PC-9 (cell line): ENCODE data around the gene COL5A1. TPM values are rescaled to one million over a fixed set of nuclear protein-coding genes. Genes with fewer than 3 reads are reported as not detected.

Source experiments
- BruUV-seq: library from RNA; stranded (reverse); fragments of 400-500 nt; replicated peaks from 2 replicates; lab custom pipeline; 2021; lab: Mats Ljungman, UMichigan
- CTCF ChIA-PET: fragments of 300-600 bp; sonication (Branson Sonifier 250); formaldehyde crosslinking; loops from one replicate; lab custom pipeline; 2022; ENCODE audit warnings: antibody characterized with exemption; lab: Charles Lee
- POLR2A ChIA-PET: fragments of 300-600 bp; sonication (Branson Sonifier 250); formaldehyde crosslinking; loops from one replicate; lab custom pipeline; 2022; ENCODE audit warnings: antibody characterized with exemption; ENCODE audit not compliant: unreplicated experiment; lab: Charles Lee
- DNase-seq, 2 experiments: peaks; one replicate each; pipeline versions ENCODE4 v3.0.0 to v3.0.0-alpha.2; 2015 to 2022; ENCODE audit warnings: mixed read lengths in 1 of 2
- H2AFZ ChIP-seq: fragments of 200-600 bp; sonication (generic); 2 replicates; pipeline ENCODE4 v1.8.1; 2017; ENCODE audit warnings: antibody characterized with exemption
- H3F3A ChIP-seq: fragments of 200-600 bp; sonication (generic); 2 replicates; pipeline ENCODE4 v1.8.1; 2017; ENCODE audit warnings: antibody characterized with exemption, mild to moderate bottlenecking, low read depth; ENCODE audit not compliant: insufficient read depth
- H3K27ac ChIP-seq: fragments of 200-600 bp; sonication (generic); 2 replicates; pipeline ENCODE4 v1.6.1; 2016; ENCODE audit warnings: mixed run types
- H3K27me3 ChIP-seq: fragments of 200-600 bp; sonication (generic); 2 replicates; pipeline ENCODE4 v1.6.1; 2016; ENCODE audit warnings: low read depth, mixed run types; ENCODE audit not compliant: insufficient read depth
- H3K36me3 ChIP-seq: fragments of 200-600 bp; sonication (generic); 2 replicates; pipeline ENCODE4 v1.6.1; 2016; ENCODE audit warnings: low read depth, mixed run types
- H3K4me1 ChIP-seq: fragments of 200-600 bp; sonication (generic); replicated peaks from 2 replicates; pipeline ENCODE4 v1.6.1; 2016; ENCODE audit warnings: mixed run types; ENCODE audit not compliant: insufficient read depth
- H3K4me2 ChIP-seq: fragments of 200-600 bp; sonication (generic); 2 replicates; pipeline ENCODE4 v1.6.1; 2017; ENCODE audit warnings: mixed run types
- H3K4me3 ChIP-seq: fragments of 200-600 bp; sonication (generic); 2 replicates; pipeline ENCODE4 v1.6.1; 2016; ENCODE audit warnings: mixed run types
- H3K79me2 ChIP-seq: fragments of 200-600 bp; sonication (generic); 2 replicates; pipeline ENCODE4 v1.6.1; 2017; ENCODE audit warnings: low read depth, mixed run types
- H3K9me2 ChIP-seq: fragments of 200-600 bp; sonication (generic); 2 replicates; pipeline ENCODE4 v1.8.1; 2017; ENCODE audit warnings: mild to moderate bottlenecking; ENCODE audit not compliant: insufficient read depth
- H3K9me3 ChIP-seq: fragments of 200-600 bp; sonication (generic); 2 replicates; pipeline ENCODE4 v1.8.1; 2016; ENCODE audit warnings: low read depth; ENCODE audit not compliant: insufficient read depth
- H4K20me1 ChIP-seq: fragments of 200-600 bp; sonication (generic); 2 replicates; pipeline ENCODE4 v1.8.1; 2017; ENCODE audit not compliant: insufficient read depth
- EZH2 ChIP-seq: fragments of 200-600 bp; sonication (generic); IDR thresholded peaks from 2 replicates; pipeline ENCODE4 v1.8.0; 2017; ENCODE audit warnings: antibody characterized with exemption, low read depth
- intact Hi-C: fragments of 100-400 bp; cut with micrococcal nuclease; formaldehyde crosslinking; loops from one replicate; pipeline ENCODE4 v1.10.0; 2022; ENCODE audit not compliant: unreplicated experiment
- total RNA-seq: library from RNA; stranded (reverse); gene quantifications from 2 replicates; pipeline ENCODE4 v1.2.3, GENCODE V29; 2021
- TF ChIP-seq, protein P1 (sequence below): fragments of 200-600 bp; sonication (generic); conservative IDR thresholded peaks from 2 replicates; pipeline ENCODE4 v1.6.1; 2017; ENCODE audit warnings: mixed run types, antibody characterized with exemption, mild to moderate bottlenecking, moderate library complexity

Gene COL5A1
- total RNA-seq, 1 experiment from 2014 or later = 15.2 TPM

DNA sequence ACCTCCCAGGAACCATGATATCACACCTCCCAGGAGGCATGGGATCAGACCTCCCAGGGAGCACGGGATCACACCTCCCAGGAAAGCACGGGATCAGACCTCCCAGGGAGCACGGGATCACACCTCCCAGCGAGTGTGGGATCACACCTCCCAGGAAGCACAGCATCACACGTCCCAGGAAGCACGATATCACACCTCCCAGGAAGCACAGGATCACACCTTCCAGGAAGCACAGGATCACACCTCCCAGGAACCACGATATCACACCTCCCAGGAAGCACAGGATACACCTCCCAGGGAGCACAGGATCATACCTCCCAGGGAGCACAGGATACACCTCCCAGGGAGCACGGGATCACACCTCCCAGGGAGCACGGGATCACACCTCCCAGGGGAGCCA is 209.0 kb downstream of the COL5A1 start:
- H3F3A ChIP-seq = no peaks in the 10 kb centered on the region
- H2AFZ ChIP-seq = no peak overlapping the region
- H3K36me3 ChIP-seq = no peaks in the 10 kb centered on the region
- no peaks in the 10 kb centered on the region for H3K9me3 ChIP-seq
- ChIA-PET CTCF (no interaction called here), POLR2A (no interaction called here)
- H3K9me2 ChIP-seq = no peaks in the 10 kb centered on the region
- H4K20me1 ChIP-seq = no peaks in the 10 kb centered on the region
- H3K27me3 ChIP-seq = peaks cover 22% of the 10 kb centered on the region
- H3K4me2 ChIP-seq = no peak overlapping the region
- no peaks in the 10 kb centered on the region for H3K79me2 ChIP-seq
- TF ChIP-seq, protein P1, sequence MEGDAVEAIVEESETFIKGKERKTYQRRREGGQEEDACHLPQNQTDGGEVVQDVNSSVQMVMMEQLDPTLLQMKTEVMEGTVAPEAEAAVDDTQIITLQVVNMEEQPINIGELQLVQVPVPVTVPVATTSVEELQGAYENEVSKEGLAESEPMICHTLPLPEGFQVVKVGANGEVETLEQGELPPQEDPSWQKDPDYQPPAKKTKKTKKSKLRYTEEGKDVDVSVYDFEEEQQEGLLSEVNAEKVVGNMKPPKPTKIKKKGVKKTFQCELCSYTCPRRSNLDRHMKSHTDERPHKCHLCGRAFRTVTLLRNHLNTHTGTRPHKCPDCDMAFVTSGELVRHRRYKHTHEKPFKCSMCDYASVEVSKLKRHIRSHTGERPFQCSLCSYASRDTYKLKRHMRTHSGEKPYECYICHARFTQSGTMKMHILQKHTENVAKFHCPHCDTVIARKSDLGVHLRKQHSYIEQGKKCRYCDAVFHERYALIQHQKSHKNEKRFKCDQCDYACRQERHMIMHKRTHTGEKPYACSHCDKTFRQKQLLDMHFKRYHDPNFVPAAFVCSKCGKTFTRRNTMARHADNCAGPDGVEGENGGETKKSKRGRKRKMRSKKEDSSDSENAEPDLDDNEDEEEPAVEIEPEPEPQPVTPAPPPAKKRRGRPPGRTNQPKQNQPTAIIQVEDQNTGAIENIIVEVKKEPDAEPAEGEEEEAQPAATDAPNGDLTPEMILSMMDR = no peak
- TF ChIP-seq EZH2 = no peak
- no peak overlapping the region for H3K4me3 ChIP-seq
- H3K4me1 ChIP-seq = no peaks in the 10 kb centered on the region
- DNase-seq = no peak
- intact Hi-C loops = no loop called here
- no peak overlapping the region for H3K27ac ChIP-seq
- BruUV-seq = no TSS peak

DNA sequence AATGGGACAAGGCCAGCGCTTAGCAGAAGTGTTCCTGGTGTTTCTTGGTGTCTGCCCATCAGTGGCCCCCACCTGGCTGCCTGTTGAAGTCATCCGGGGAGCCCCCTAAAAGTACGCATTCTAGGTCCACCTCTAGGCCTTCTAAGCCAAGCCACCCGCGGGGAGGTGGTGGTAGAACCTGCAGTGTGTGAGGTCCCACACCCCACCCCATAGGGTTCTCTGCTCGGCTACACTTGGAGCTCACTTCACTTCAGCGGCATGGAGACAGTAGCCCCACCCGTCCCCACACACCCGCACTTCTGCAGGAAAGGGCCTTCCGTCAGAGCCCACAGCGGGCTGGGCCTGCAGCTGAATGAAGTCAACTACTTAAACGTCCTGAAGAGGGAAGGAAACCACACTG is 209.4 kb downstream of the COL5A1 start:
- no peaks in the 10 kb centered on the region for H3K36me3 ChIP-seq
- BruUV-seq = no TSS peak
- no peak overlapping the region for H3K4me2 ChIP-seq
- no peaks in the 10 kb centered on the region for H4K20me1 ChIP-seq
- CTCF ChIA-PET = no interaction called here
- H2AFZ ChIP-seq = no peak overlapping the region
- no peak overlapping the region for H3K27ac ChIP-seq
- no peaks in the 10 kb centered on the region for H3K4me1 ChIP-seq
- H3K9me3 ChIP-seq = no peaks in the 10 kb centered on the region
- no peaks in the 10 kb centered on the region for H3K9me2 ChIP-seq
- intact Hi-C loops = no loop called here
- H3K79me2 ChIP-seq = no peaks in the 10 kb centered on the region
- DNase-seq = no peak
- H3F3A ChIP-seq = no peaks in the 10 kb centered on the region
- POLR2A ChIA-PET = no interaction called here
- H3K4me3 ChIP-seq = no peak overlapping the region
- TF ChIP-seq, protein P1 = no peak
- no peak for TF ChIP-seq EZH2
- peaks cover 23% of the 10 kb centered on the region for H3K27me3 ChIP-seq

DNA sequence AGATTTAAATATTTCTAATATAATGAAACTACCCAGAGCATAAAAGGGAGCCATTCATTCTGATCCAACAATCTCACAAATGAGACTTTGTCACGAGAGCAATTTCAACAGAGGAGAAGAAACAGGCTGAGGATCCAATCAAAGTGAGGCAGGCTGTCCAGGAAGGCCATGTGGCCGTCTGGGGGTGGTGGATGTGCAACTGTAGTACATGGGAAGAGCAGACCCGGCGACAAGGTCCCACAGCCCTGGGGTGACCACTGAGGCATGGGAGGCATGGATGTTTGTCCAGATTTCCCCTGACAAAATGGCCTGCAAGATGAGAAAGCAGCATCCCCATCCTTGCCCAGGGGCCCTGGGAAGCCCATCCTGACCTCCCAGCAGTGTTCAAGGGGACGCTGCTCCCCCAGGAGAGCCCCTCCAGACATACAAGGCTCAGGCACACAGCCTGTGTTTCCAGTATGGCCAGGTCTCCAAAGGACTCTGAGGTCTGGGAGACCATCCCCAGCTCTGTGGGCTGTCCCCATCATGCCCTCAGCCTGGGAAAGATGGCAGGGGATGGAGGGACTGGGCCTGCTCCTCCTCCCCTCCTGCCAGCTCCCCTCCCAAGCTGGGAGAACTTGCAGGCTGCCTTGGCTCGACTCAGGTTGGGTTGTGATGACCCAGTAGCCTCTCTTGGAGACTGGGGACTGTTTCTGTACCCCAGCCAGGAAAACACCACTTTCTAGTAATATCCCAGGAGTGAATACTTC is 211.5 kb downstream of the COL5A1 start:
- Histone ChIP-seq H3K27me3 (peaks cover 40% of the 10 kb centered on the region), H3K27ac (no peak overlapping the region), H2AFZ (no peak overlapping the region), H3F3A (no peaks in the 10 kb centered on the region), H4K20me1 (no peaks in the 10 kb centered on the region), H3K4me2 (no peak overlapping the region), H3K4me1 (no peaks in the 10 kb centered on the region), H3K4me3 (no peak overlapping the region), H3K9me2 (no peaks in the 10 kb centered on the region), H3K36me3 (no peaks in the 10 kb centered on the region), H3K79me2 (no peaks in the 10 kb centered on the region), H3K9me3 (no peaks in the 10 kb centered on the region)
- TF ChIP-seq, protein P1 = no peak
- TF ChIP-seq EZH2 = no peak
- no peak for DNase-seq
- BruUV-seq = no TSS peak
- intact Hi-C loops = no loop called here
- CTCF ChIA-PET = no interaction called here
- POLR2A ChIA-PET = no interaction called here
